ENCODE data around the gene KANTR. TPM values are rescaled to one million over a fixed set of nuclear protein-coding genes. Genes with fewer than 3 reads are reported as not detected.

Gene KANTR
- total and polyA plus RNA-seq, 2 of the 4 experiments (the other 2 are of a cell fraction) = 1.6 to 6.3 TPM

DNA sequence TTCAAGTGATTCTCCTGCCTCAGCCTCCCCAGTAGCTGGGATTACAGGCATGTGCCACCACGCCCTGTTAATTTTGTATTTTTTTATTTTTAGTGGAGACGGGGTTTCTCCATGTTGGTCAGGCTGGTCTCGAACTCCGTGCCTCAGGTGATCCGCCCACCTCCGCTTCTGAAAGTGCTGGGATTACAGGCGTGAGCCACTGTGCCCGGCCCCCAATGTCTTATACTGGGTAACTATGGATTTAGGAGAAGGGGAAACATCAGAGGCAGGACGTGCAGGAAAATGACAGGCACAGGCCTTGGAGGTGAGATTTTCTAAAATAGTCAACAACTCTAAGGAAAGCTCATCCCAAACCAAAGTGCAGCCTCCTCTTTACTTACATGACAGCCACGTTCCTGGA, 22.9 kb upstream of the KANTR start:
- Histone ChIP-seq H3K36me3 (ENCODE audit: control insufficient read depth, insufficient read depth, low read length) (peaks cover 3% of the 10 kb centered on the region; the same call in 1 of the 2 replicates), H3K4me2 (ENCODE audit: low read depth, low read length) (no peak overlapping the region), H4K8ac (ENCODE audit: low read depth in 2 of 2, low read length in 2 of 2) (no peak overlapping the region), H3K23ac (ENCODE audit: low read depth, low read length) (no peak overlapping the region), H2BK20ac (ENCODE audit: low read depth, low read length) (no peak overlapping the region), H3K9ac (ENCODE audit: low read depth, low read length) (no peak overlapping the region), H3K4ac (ENCODE audit: low read depth, low read length) (no peak overlapping the region), H2AK9ac (replicated peaks; ENCODE audit: low read depth, low read length, poor library complexity) (no peak overlapping the region), H3K4me3 (ENCODE audit: insufficient read depth, low read depth, low read length) (no peak overlapping the region), H3K9me3 (ENCODE audit: control insufficient read depth, insufficient read depth, low read length) (no peaks in the 10 kb centered on the region), H3K27ac (ENCODE audit: insufficient read depth, low read length) (no peak overlapping the region), H4K91ac (ENCODE audit: insufficient read depth, low read depth, low read length) (no peak overlapping the region), H2AK5ac (ENCODE audit: low read depth, low read length) (no peak overlapping the region), H2AFZ (replicated peaks; ENCODE audit: low read length, poor library complexity) (no peak overlapping the region), H3K18ac (ENCODE audit: low read depth, low read length) (no peak overlapping the region), H2BK5ac (ENCODE audit: low read depth, low read length, poor library complexity, severe bottlenecking) (no peak overlapping the region), H4K5ac (ENCODE audit: low read depth, low read length) (no peak overlapping the region), H3K79me1 (ENCODE audit: low read depth in 1 of 2, low read length in 2 of 2) (peaks cover 0 to 26% of the 10 kb centered on the region in 2 experiments; a peak in 2 of 4 replicates), H3K27me3 (ENCODE audit: control insufficient read depth, insufficient read depth, low read length) (no peaks in the 10 kb centered on the region; the same call in none of the 2 replicates), H3K4me1 (ENCODE audit: control insufficient read depth, insufficient read depth, low read length) (peaks cover 2% of the 10 kb centered on the region; the same call in 1 of the 2 replicates), H2BK15ac (ENCODE audit: low read depth, low read length) (no peak overlapping the region), H3K56ac (ENCODE audit: extremely low read depth, insufficient read depth, low read length) (no peak overlapping the region), H3K14ac (replicated peaks; ENCODE audit: low read depth, low read length) (no peak overlapping the region), H3K9me1 (ENCODE audit: insufficient read depth, low read length) (no peaks in the 10 kb centered on the region; the same call in 1 of the 2 replicates), H2BK120ac (ENCODE audit: low read depth, low read length) (no peak overlapping the region), H4K20me1 (ENCODE audit: insufficient read depth, low read length) (peaks cover 17% of the 10 kb centered on the region)
- no TSS peak for BruUV-seq (replicated peaks)
- in situ Hi-C loops (cut with MboI; ENCODE audit: low sequenced_read_pairs) (no loop called here), dilution Hi-C loops (cut with HindIII; ENCODE audit: low sequenced_read_pairs, unreplicated experiment) (no loop called here), intact Hi-C loops (cut with micrococcal nuclease) (loop anchor here (1.0 kb wide), 2 partner anchors 18 to 22 kb away; no protein-coding TSS in a partner anchor)
- ChIA-PET CTCF (no interaction called here), POLR2A (ENCODE audit: unreplicated experiment) (no interaction called here)
- no peak for ATAC-seq (ENCODE audit: low read depth)
- TF ChIP-seq MAZ (IDR thresholded peaks at IDR 0.05; ENCODE audit: borderline replicate concordance, low read depth, low read length) = no peak
- no peak for TF ChIP-seq MXI1 (IDR thresholded peaks at IDR 0.05; ENCODE audit: borderline replicate concordance, low read depth, low read length)
- no peak for TF ChIP-seq RCOR1 (IDR thresholded peaks at IDR 0.05; ENCODE audit: insufficient replicate concordance, low read length)
- no peak for TF ChIP-seq RFX5 (IDR thresholded peaks at IDR 0.05; ENCODE audit: low read depth, low read length)
- WGBS, 2 experiments (ENCODE audit: extremely low coverage in 2 of 2, insufficient read length in 1 of 2) = no CpG with 5 or more reads among the region's 10 CpGs
- no peak for DNase-seq
